Measurements from ENCODE around the gene PTPRN2. TPM values are rescaled to one million over a fixed set of nuclear protein-coding genes. Genes with fewer than 3 reads are reported as not detected.

The PTPRN2 gene
- total and polyA plus RNA-seq, 9 of the 15 experiments (the other 6 are each of a cell fraction or from before 2014, with no cell fraction given): not detected

- Histone ChIP-seq H3K79me2 (ENCODE audit: control insufficient read depth, insufficient read depth, low read length) (no peaks in the 10 kb centered on the region), H3K9ac (ENCODE audit: insufficient read depth in 1 of 2, low read depth in 2 of 2, low read length in 2 of 2) (no peak overlapping the region), H3K4me1 (replicated peaks in 1 of 2; ENCODE audit: control insufficient read depth in 2 of 2, insufficient read depth in 2 of 2, low read length in 2 of 2) (no peaks in the 10 kb centered on the region), H4K20me1 (replicated peaks; ENCODE audit: control insufficient read depth, insufficient read depth, low read length) (no peaks in the 10 kb centered on the region), H2AFZ (ENCODE audit: low read depth, low read length) (no peak overlapping the region), H3K9me1 (ENCODE audit: control insufficient read depth, insufficient read depth, low read length) (no peaks in the 10 kb centered on the region), H3K9me3 (replicated peaks; ENCODE audit: control insufficient read depth, insufficient read depth, low read depth, low read length) (no peaks in the 10 kb centered on the region), H3K36me3 (ENCODE audit: control insufficient read depth, insufficient read depth, low read length) (no peaks in the 10 kb centered on the region), H3K27ac (ENCODE audit: extremely low read depth, low read depth, low read length) (no peak overlapping the region), H3K4me3 (no peak overlapping the region), H3K4me2 (ENCODE audit: insufficient read depth, low read length) (no peak overlapping the region), H3K27me3 (ENCODE audit: control insufficient read depth in 2 of 2, insufficient read depth in 2 of 2, low read length in 2 of 2) (peaks cover 3 to 43% of the 10 kb centered on the region in 2 experiments; a peak in 3 of 5 replicates)
- POLR2A ChIA-PET: no interaction called here
- DNase-seq (ENCODE audit: extremely low read depth in 1 of 4, low spot score in 3 of 4): no peak
- intact Hi-C loops (cut with micrococcal nuclease) (no loop called here), in situ Hi-C loops (cut with MboI) (no loop called here)
- under 1% methylated on average over 16 of the region's 16 CpGs for WGBS (ENCODE audit: insufficient coverage, low coverage, missing lambda C conversion rate)
- ATAC-seq: no peak
- BruUV-seq (replicated peaks): no TSS peak
- TF ChIP-seq TCF15 (CRISPR knock-in tag; IDR thresholded peaks at IDR 0.05) (no peak), DMBX1 (CRISPR knock-in tag; IDR thresholded peaks at IDR 0.05; ENCODE audit: borderline replicate concordance) (no peak), ETV5 (CRISPR knock-in tag; IDR thresholded peaks at IDR 0.05; ENCODE audit: low read depth) (no peak), MCM7 (IDR thresholded peaks at IDR 0.05) (no peak), ZNF282 (CRISPR knock-in tag; IDR thresholded peaks at IDR 0.05) (no peak), CHD2 (IDR thresholded peaks at IDR 0.05; ENCODE audit: low read depth, low read length) (no peak), TAL1 (IDR thresholded peaks at IDR 0.05) (no peak), SMARCA4 (IDR thresholded peaks at IDR 0.05) (no peak), AFF4 (CRISPR knock-in tag; IDR thresholded peaks at IDR 0.05) (no peak), KLF10 (CRISPR knock-in tag; IDR thresholded peaks at IDR 0.05) (no peak), RBM17 (IDR thresholded peaks at IDR 0.05; ENCODE audit: borderline replicate concordance, low read depth, low read length) (no peak), HDAC2 (IDR thresholded peaks at IDR 0.05) (no peak), ARID3B (CRISPR knock-in tag; IDR thresholded peaks at IDR 0.05; ENCODE audit: borderline replicate concordance) (no peak), TCF3 (CRISPR knock-in tag; IDR thresholded peaks at IDR 0.05) (no peak), SRSF9 (IDR thresholded peaks at IDR 0.05; ENCODE audit: borderline replicate concordance, low read depth, low read length) (no peak), HBP1 (CRISPR knock-in tag; IDR thresholded peaks at IDR 0.05) (no peak)
- CTCF ChIA-PET (ENCODE audit: low intra/inter-chr PET ratio): no interaction called here
- no peak for FAIRE-seq
Observed at GRCh38 chr7:158300427-158300826, 287.2 kb downstream of the PTPRN2 start.
